Erythroblast (primary cell): ENCODE results near the gene ZBTB38.

Experiments used
- GATA1 ChIP-seq: IDR thresholded peaks from 2 replicates; pipeline ENCODE4 v1.6.1; 2011; ENCODE audit warnings: low read depth, mild to moderate bottlenecking, control low read depth, low read length, moderate library complexity
- POLR2A ChIP-seq: IDR thresholded peaks from 2 replicates; pipeline ENCODE4 v1.6.1; 2011; ENCODE audit warnings: mild to moderate bottlenecking, low read length

- TF ChIP-seq POLR2A (no peak), GATA1 (no peak)
Observed at GRCh38 chr3:141402476-141403171, 34.3 kb downstream of the ZBTB38 start.
